ENCODE results near the gene TMA7.

The TMA7 gene

DNA sequence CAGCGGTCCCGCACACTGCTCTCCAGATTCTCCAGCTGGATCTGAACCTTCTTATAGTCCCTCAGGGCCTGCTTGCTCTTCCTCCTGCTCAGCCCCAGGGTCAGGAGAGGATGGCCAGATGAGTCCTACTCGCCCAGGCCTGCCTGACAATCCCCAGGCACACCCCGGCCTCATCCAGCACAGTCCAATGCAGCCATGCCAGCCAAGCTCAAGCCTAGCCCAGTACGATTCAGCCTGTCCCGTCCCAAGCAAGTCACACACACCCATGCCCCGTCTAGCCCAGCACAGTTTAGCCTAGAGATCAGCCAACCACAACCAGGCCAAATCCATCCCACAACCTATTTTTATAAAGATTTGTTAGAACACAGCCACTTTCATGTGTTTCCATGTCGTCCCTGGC lies 27.0 kb upstream of the TMA7 start:
- Mint-ChIP-seq H3K9me3 (no peaks in the 10 kb centered on the region), H3K27ac (no peak overlapping the region), H3K4me3 (no peak overlapping the region), H3K36me3 (ENCODE audit: low read depth) (no peaks in the 10 kb centered on the region), H3K27me3 (no peaks in the 10 kb centered on the region), H3K4me1 (ENCODE audit: low read depth) (no peaks in the 10 kb centered on the region)
- intact Hi-C loops (cut with micrococcal nuclease): no loop called here

DNA sequence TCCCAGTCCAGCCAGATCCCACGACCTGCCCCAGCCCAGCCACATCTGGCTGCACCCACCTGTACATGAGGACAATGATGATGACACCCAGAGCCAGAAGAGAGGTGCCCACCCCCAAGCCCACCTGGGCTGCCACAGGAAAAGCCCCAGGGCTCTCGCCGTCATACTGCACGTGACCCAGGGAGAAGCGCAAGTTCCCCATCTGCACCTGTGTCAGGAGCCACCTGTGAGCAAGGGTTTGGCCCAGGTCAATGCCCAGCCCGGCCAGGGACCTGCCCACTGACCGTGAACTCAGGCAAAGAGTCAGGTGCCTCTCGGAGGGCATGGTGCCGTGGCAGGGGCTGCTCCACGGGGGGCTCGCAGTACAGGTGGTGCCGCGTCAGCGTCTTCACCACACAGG lies 26.4 kb upstream of the TMA7 start:
- no peaks in the 10 kb centered on the region for H3K36me3 Mint-ChIP-seq (ENCODE audit: low read depth)
- H3K9me3 Mint-ChIP-seq: no peaks in the 10 kb centered on the region
- no peak overlapping the region for H3K27ac Mint-ChIP-seq
- no peak overlapping the region for H3K4me3 Mint-ChIP-seq
- intact Hi-C loops (cut with micrococcal nuclease): no loop called here
- no peaks in the 10 kb centered on the region for H3K4me1 Mint-ChIP-seq (ENCODE audit: low read depth)
- no peaks in the 10 kb centered on the region for H3K27me3 Mint-ChIP-seq

DNA sequence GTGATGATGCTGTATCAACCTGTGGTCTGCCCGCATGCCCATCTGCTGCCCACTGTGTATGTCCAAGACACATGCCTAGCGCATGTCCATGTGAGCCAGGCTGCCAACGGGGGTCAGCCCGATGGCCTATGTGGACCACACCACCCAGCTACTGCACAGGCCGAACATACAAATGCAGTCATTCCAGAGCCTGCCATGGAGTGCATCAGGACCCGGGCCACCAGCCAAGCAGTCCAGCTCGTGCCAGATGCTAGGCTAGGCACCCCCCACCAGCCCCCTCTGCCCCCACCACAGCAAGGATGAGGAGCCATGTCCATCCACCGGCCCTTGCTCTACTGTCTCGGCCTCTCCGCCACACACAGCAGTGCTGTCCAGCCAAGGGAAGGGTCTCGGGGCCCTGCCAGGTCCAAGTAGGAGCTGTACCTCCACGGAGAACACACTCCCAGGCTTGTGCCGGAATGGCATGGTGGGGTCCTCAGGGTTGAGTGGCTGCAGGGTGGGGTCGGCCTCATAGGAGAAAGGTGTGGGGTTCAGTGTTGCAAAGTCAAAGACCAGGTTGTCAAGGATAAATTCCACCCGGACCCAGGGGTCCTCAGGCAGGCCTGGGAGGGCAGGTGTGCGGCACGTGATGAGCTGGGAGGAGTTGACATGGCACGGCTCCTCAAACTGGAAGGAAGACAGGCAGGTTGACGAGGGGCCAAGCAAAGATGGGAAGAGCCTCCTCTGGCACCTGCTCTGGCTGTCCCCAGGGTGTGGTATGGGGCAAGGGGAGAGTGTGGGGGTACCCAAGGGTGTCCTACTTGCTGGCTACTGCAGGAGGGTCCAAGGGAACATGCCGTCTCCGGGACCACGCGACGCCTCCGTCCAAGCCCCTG lies 25.4 kb upstream of the TMA7 start:
- H3K27ac Mint-ChIP-seq: no peak overlapping the region
- intact Hi-C loops (cut with micrococcal nuclease): no loop called here
- H3K4me3 Mint-ChIP-seq: no peak overlapping the region
- H3K4me1 Mint-ChIP-seq (ENCODE audit: low read depth): no peaks in the 10 kb centered on the region
- H3K27me3 Mint-ChIP-seq: no peaks in the 10 kb centered on the region
- H3K36me3 Mint-ChIP-seq (ENCODE audit: low read depth): no peaks in the 10 kb centered on the region
- H3K9me3 Mint-ChIP-seq: no peaks in the 10 kb centered on the region

DNA sequence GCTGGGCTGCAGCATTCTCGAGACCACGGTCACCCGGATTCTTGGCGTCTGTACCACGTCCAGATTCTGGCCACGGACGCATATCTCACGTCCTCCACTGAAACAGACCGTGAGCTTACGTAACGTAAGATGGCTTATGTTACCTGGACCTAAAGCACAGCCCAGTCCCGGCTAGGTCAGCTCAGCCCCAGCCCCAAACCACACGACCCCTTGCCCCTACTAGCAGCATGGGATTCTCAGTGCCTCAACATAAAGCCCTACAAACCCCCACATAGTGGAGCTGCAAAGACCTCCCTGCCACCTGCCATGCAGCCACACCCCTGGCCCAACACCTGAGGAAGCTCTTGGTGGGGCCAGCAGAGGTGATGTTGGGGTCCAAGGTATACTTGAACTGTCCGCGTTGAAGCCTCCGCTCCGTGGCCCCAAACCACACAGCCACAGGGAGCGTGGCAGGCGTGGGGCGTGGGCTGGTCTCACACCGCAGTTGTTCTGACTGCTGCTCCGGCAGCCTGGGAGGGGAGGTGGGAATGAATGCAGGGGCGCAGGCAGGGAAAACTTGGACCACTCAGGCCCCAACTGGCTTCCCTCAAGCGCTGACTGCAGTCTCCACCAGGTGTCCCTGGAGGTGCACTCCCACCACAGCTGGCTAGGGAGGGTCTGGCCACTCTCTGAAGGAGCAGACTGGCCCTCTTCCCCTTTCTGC lies 24.7 kb upstream of the TMA7 start:
- H3K9me3 Mint-ChIP-seq: no peaks in the 10 kb centered on the region
- no peak overlapping the region for H3K27ac Mint-ChIP-seq
- no peak overlapping the region for H3K4me3 Mint-ChIP-seq
- H3K27me3 Mint-ChIP-seq: no peaks in the 10 kb centered on the region
- no peaks in the 10 kb centered on the region for H3K4me1 Mint-ChIP-seq (ENCODE audit: low read depth)
- H3K36me3 Mint-ChIP-seq (ENCODE audit: low read depth): no peaks in the 10 kb centered on the region
- intact Hi-C loops (cut with micrococcal nuclease): no loop called here

DNA sequence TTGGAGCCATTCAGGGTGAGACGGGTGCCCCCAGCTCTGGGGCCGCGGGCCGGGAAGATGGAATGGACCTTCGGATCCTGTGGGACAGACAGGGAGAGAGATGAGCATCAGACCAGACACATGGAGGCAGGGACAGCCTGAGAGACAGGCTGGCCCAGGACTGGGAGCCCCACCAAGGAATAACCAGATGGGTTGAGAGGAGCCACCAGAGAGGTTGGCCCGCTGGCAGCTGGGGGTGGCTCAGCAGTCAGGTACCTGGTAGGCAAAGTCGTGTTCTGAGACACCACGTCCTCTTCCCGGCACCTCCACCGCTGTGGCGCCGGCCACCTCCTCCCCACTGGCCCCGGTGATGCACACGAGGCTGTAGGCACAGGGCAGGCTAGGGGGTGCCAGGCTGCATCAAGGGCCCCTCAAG lies 24.0 kb upstream of the TMA7 start:
- H3K27me3 Mint-ChIP-seq: no peaks in the 10 kb centered on the region
- H3K4me1 Mint-ChIP-seq (ENCODE audit: low read depth): no peaks in the 10 kb centered on the region
- H3K27ac Mint-ChIP-seq: no peak overlapping the region
- no peaks in the 10 kb centered on the region for H3K36me3 Mint-ChIP-seq (ENCODE audit: low read depth)
- H3K9me3 Mint-ChIP-seq: no peaks in the 10 kb centered on the region
- intact Hi-C loops (cut with micrococcal nuclease): no loop called here
- no peak overlapping the region for H3K4me3 Mint-ChIP-seq

DNA sequence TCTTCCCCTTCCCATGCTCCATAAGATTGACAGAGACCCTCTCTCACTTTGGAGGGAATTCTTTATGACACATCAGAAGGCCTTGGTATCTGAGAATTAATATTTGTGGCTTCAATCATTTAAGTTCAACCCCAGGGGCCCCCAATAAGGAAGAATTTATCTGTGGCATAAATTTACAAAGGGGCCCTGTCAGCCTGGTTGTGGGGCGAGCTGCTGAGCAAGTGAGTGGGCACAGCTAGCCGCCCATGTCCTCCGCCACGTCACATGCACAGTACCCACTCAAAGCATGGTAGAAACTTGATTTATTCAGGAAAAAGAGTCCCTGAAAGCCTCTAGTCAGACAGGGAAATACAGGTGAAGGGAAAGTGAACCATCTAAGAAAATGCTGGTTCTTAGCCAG lies 23.5 kb upstream of the TMA7 start:
- Mint-ChIP-seq H3K4me3 (no peak overlapping the region), H3K36me3 (ENCODE audit: low read depth) (no peaks in the 10 kb centered on the region), H3K27me3 (no peaks in the 10 kb centered on the region), H3K9me3 (no peaks in the 10 kb centered on the region), H3K4me1 (ENCODE audit: low read depth) (no peaks in the 10 kb centered on the region), H3K27ac (no peak overlapping the region)
- intact Hi-C loops (cut with micrococcal nuclease): no loop called here

DNA sequence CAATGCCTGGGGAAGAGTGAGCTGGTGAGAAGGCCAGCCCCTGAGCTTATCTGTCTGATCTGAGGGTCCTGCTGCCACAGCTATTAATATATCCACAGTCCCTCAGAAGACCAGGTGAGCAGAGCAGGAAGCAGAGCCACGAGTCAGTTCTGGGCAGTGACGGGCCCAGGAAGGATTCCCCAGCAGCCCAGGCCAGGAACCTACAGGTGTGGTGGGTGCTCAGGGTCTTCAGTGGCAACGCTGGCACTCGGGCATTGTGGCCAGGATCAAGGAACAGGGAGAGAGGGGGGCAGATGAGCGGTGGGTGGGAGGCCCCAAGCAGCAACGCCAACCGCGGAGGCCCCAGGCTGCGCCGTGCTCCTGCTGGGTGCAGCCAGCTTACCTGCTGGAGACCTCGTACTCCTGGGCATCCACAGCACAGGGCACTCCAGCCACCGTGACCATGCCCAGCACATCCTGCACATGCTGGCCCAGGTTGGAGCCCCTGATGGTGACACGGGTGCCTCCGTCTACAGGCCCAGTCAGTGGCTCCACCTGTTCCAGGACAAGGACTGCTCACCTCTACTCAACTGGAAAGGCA lies 22.4 kb upstream of the TMA7 start:
- intact Hi-C loops (cut with micrococcal nuclease): no loop called here
- Mint-ChIP-seq H3K4me3 (no peak overlapping the region), H3K4me1 (ENCODE audit: low read depth) (no peaks in the 10 kb centered on the region), H3K27me3 (no peaks in the 10 kb centered on the region), H3K27ac (no peak overlapping the region), H3K36me3 (ENCODE audit: low read depth) (no peaks in the 10 kb centered on the region), H3K9me3 (no peaks in the 10 kb centered on the region)

DNA sequence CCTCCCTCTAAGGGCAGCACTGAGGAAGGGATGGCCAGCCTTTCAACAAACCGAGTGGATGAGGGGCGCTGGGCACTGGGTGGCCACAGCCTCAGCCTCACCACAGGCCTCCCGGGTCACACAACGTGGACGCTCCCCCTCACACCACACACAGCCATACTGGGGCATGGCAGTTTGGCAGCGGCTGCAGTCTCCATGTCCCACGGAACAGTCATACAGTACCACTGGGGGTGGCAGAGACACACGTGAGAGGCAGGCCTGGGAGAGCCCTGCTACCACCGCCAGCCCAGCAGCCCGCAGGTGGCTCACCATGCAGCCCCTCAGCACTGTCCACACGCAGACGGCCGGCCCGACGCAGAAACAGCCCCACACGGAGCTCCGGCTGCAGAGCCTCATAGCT lies 21.9 kb upstream of the TMA7 start:
- no peak overlapping the region for H3K4me3 Mint-ChIP-seq
- no peaks in the 10 kb centered on the region for H3K27me3 Mint-ChIP-seq
- no peaks in the 10 kb centered on the region for H3K36me3 Mint-ChIP-seq (ENCODE audit: low read depth)
- no peaks in the 10 kb centered on the region for H3K4me1 Mint-ChIP-seq (ENCODE audit: low read depth)
- intact Hi-C loops (cut with micrococcal nuclease): no loop called here
- H3K9me3 Mint-ChIP-seq: no peaks in the 10 kb centered on the region
- no peak overlapping the region for H3K27ac Mint-ChIP-seq

DNA sequence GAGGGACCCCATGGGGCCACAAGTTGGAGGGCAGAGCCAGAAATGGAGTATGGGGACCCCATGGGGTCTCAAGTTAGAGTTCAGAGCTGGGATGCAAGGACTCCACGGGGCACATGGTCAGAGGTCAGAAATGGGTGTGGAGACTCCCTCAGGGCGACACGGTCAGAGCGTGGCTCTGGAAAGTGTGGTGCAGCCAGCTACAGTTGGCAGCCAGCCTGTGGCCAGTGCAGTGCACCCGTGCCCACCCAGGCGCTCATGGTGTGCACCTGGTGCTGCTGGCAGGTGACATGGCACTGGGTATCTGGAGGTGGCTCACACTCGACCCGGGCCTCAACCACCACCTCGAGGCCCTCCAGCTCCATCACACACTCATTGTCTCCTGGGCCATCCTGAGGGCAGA lies 21.4 kb upstream of the TMA7 start:
- no peaks in the 10 kb centered on the region for H3K27me3 Mint-ChIP-seq
- intact Hi-C loops (cut with micrococcal nuclease): no loop called here
- no peak overlapping the region for H3K4me3 Mint-ChIP-seq
- H3K36me3 Mint-ChIP-seq (ENCODE audit: low read depth): no peaks in the 10 kb centered on the region
- no peaks in the 10 kb centered on the region for H3K4me1 Mint-ChIP-seq (ENCODE audit: low read depth)
- no peaks in the 10 kb centered on the region for H3K9me3 Mint-ChIP-seq
- no peak overlapping the region for H3K27ac Mint-ChIP-seq

DNA sequence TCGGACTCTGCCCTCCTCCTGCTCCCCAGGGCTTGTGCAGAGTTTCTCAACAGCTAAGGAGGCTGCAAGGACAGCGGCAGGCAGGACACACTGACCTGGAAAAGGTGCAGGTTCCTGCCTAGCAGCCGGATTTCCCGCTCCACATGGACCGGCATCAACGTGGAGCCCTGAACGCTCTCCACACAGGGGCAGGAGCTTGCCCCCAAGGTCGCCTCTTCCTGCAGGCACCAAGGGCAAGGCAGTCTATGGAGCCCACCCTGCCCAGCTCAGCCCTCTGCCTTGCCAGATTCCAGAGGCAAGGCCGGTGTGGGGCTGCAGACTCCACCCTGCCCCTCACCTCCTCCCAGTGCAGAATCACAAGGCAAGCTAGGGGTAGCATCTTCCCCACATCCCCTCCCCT lies 20.9 kb upstream of the TMA7 start:
- H3K9me3 Mint-ChIP-seq: no peaks in the 10 kb centered on the region
- H3K36me3 Mint-ChIP-seq (ENCODE audit: low read depth): no peaks in the 10 kb centered on the region
- H3K27ac Mint-ChIP-seq: no peak overlapping the region
- no peak overlapping the region for H3K4me3 Mint-ChIP-seq
- no peaks in the 10 kb centered on the region for H3K27me3 Mint-ChIP-seq
- intact Hi-C loops (cut with micrococcal nuclease): no loop called here
- H3K4me1 Mint-ChIP-seq (ENCODE audit: low read depth): no peaks in the 10 kb centered on the region

DNA sequence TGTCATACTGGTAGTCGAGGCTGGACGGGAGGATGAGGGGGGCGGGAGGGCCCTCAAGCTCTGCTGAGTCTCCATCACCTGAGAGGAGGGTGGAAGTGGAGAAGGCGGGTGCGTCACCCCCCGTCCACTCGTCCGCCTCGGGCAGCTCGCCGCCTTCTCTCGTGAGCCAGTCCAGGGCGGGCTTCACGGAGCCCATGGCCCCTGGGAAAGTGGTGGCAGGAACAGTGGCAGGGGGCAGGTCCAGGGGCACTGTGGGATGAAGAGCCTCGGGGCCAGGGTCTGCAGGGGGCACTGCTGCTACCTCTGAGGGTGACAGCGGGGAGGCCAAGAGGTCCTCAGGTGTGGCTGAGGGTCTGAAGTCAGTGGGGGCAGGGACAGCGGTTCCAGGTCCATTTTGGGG lies 20.5 kb upstream of the TMA7 start:
- no peak overlapping the region for H3K27ac Mint-ChIP-seq
- intact Hi-C loops (cut with micrococcal nuclease): no loop called here
- H3K27me3 Mint-ChIP-seq: peaks cover 2% of the 10 kb centered on the region
- H3K36me3 Mint-ChIP-seq (ENCODE audit: low read depth): no peaks in the 10 kb centered on the region
- H3K9me3 Mint-ChIP-seq: no peaks in the 10 kb centered on the region
- no peak overlapping the region for H3K4me3 Mint-ChIP-seq
- no peaks in the 10 kb centered on the region for H3K4me1 Mint-ChIP-seq (ENCODE audit: low read depth)

DNA sequence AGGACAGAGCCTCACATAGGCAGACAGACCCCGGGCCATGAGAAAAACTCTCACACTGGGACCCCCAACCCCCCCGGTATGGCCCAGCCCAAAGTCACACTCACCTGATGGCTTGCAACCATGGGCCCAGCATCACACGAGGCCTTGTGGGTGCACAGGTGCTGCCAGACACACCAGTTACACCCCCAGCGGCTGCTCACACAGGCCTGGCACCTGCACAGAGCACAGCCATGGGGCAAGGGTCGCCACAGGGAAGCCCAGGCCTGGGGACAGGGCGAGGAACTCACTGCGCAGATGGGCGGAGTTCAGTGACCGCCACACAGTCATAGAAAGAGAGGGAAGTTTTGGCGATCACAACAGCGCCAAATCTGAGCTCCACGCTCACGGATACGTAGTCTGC lies 19.5 kb upstream of the TMA7 start:
- Mint-ChIP-seq H3K27me3 (peaks cover 2% of the 10 kb centered on the region), H3K9me3 (no peaks in the 10 kb centered on the region), H3K4me1 (ENCODE audit: low read depth) (no peaks in the 10 kb centered on the region), H3K4me3 (no peak overlapping the region), H3K27ac (no peak overlapping the region), H3K36me3 (ENCODE audit: low read depth) (no peaks in the 10 kb centered on the region)
- intact Hi-C loops (cut with micrococcal nuclease): no loop called here

DNA sequence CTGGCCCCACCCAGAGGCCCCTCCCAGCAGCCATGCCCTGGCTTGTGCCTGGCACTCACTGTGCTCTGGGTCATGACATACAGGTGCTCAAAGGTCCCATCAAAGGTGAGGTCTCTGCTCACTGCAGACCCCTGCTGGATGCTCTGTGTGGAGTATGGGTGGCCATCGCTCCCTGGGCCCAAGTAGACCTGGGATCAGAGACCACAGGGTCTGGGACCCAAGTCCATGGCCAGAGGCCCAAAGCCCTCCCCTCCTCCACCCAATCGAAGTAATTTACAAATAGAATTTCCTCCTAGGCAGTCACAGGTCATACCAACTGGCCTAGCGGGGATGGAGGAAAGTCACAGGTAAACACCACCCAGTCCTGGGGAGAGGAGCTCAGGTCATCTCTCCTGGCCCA lies 17.8 kb upstream of the TMA7 start:
- Mint-ChIP-seq H3K27me3 (peaks cover 7% of the 10 kb centered on the region), H3K4me3 (no peak overlapping the region), H3K36me3 (ENCODE audit: low read depth) (no peaks in the 10 kb centered on the region), H3K9me3 (no peaks in the 10 kb centered on the region), H3K4me1 (ENCODE audit: low read depth) (no peaks in the 10 kb centered on the region), H3K27ac (no peak overlapping the region)
- intact Hi-C loops (cut with micrococcal nuclease): no loop called here

DNA sequence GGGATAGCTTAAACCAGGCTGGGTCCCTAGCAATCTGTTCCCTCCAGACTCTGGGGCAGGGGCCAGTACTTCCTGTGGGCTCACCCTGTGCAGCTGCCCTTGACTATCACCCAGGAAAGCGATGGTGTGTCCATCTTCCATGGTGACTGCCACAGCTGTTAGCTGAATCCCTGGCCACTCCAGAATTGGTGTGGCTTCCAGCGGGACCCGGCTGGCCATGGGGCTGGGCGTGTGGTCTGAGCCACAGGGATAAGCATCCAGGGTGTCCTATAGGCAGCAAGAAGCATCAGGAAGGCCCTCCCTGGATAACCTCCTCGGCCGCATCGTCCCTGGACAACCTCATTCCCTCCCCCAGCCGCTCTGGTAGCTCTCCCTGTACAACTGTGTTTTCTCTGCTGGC lies 17.4 kb upstream of the TMA7 start:
- Mint-ChIP-seq H3K27me3 (peaks cover 11% of the 10 kb centered on the region), H3K4me3 (no peak overlapping the region), H3K27ac (no peak overlapping the region), H3K9me3 (no peaks in the 10 kb centered on the region), H3K4me1 (ENCODE audit: low read depth) (no peaks in the 10 kb centered on the region), H3K36me3 (ENCODE audit: low read depth) (no peaks in the 10 kb centered on the region)
- intact Hi-C loops (cut with micrococcal nuclease): no loop called here
